Measurements from ENCODE around the gene FILIP1.
"Not testable (repeated sequence)": the region's sequence is repeated elsewhere in the genome, so short reads cannot be mapped to it uniquely, and the experiment has no call there.

FILIP1 gene

GRCh38 chr6:75449630-75450206, 43.9 kb downstream of the FILIP1 start:
- DNase-seq = no peak

DNA sequence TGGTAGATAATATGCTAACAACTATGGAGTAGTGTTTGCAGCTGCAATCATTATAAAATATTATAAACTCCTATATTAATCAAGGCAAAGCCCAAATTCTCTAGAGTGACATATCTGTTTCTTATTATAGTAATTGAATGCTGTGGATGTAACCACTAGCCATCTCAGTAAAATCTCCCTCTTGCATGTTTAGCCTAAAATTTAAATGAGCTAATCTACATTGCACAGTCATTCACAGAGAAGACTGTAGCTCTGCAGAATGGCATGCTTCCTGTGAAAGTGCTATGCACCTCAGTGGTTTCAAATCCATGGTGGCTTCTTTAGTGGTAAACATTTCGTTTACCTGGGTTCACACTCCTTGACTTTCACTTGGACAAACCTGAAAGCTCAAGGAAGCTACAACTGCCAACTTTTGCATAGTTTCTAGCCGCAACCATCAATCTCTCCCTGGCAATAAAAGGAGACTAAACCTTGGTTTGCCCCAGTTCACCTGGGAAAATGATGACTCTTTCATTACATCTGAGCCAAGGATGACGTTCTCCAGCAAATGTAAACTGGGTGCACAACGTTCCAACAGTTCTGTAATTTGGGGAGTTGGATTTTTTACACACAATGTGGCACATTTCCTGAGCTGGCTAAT, 47.2 kb downstream of the FILIP1 start:
- no peak for DNase-seq

DNA sequence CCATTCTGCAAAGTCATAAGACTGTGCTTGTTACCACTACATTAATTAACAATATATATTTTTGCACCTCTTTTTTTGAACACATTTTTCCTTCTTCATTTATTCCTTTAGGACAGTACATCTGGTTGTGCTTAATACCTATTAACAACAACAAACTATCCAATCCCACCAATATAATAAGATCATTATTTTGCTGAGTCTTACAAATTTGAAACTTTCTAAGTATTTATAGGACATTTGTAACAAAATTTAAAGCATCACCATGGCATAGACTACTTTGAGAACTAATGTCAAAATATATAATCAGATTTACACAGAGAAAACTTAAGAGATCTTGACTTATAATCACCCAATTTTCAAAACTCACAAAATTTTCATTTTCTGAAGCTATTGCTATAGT, 47.9 kb downstream of the FILIP1 start:
- DNase-seq = no peak

- DNase-seq = no peak
Measured at GRCh38 chr6:75444899-75445298, 48.7 kb downstream of the FILIP1 start.

- not testable (repeated sequence) for DNase-seq
Measured at GRCh38 chr6:75441883-75442282, 51.7 kb downstream of the FILIP1 start.

GRCh38 chr6:75441479-75441878, 52.1 kb downstream of the FILIP1 start:
- DNase-seq = not testable (repeated sequence)

DNA sequence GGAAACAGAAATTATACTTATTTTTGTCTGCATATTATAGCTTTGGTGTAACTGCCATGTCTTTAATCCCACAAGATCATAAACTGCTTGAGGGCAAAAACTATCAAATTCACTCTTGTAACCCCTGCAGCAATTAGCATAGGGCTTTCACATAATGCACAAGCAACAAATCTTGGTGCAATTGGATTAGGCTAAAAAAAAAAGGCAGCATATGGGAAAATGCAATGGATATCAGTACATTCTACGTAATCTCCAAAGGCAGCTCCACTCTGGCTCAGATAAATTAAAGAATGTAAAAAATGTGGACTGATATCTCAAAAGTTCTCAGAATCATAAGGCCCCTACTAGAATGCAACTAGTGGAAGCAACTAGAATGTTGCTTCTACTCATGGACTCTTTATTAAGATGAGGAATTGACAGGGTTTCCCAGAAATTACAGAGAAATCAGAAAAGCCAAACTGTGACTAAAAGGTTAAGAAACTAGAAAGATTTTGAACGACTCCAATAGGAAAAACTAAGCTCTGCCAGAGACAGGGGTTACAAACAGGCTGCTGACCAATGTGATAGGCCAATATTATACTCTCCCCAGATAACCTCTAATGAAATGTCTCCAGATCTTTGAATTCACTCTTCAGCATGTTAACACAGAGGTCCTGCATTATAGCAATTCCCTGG, 55.0 kb downstream of the FILIP1 start:
- no peak for DNase-seq

DNA sequence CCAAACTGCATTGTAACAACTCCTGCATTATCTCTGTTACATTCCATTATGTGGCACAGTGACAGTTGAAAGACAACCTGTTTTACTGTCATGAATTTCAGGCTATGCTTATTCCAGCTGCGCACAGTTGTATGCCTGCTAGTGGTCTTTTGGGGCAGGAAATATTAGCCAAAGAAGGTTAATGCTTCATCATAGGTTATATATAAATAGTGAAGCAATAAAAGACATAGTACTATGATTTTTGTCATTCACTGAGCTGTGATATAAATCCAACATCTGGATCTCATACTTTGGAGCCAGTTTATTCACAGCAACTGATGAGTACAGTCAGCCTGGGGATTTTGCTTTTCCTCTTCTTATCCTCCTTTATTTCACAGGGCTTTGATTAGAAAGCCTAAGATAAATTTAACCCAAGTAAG, 55.6 kb downstream of the FILIP1 start:
- DNase-seq = no peak

DNA sequence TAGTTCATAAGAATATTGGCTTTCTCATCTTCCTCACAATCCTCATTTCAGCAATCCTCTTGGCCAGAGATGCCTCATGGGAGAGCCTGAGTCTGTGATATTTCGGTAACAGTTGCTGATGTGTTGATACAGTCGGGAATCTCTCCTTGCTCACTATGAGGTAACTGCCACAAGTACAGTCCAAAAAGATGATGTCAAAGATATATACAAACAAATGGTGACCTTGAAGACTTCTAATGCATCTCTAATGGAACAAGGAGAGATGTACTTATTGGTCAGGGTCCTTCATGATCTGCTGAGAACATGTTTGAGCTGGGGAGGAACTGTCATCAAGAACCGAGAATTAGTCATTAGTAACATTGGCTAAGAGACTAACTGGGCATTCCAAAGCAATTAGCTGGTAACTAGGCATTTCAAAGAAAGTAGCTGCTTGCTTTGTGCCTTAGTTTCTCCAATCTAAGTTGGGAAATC, 56.1 kb downstream of the FILIP1 start:
- DNase-seq = no peak

DNA sequence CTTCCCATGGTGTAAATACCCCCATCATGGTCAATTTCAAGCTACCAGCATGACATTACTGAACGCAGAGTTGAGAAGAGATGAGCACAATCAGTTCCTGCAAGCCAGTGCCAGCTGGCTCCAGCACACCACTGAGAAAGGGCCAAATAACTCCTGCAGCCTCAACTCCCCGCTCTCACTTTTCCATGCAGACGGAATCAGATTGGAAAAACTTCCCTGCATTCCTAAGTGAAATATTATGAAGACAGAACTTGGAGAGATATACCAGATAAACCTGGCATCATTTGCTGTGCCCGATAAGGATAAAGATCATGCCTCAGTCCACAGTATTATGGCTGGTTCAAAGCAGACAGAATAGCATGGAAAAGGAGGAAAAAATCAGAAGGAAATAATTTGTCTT, 56.7 kb downstream of the FILIP1 start:
- no peak for DNase-seq

DNA sequence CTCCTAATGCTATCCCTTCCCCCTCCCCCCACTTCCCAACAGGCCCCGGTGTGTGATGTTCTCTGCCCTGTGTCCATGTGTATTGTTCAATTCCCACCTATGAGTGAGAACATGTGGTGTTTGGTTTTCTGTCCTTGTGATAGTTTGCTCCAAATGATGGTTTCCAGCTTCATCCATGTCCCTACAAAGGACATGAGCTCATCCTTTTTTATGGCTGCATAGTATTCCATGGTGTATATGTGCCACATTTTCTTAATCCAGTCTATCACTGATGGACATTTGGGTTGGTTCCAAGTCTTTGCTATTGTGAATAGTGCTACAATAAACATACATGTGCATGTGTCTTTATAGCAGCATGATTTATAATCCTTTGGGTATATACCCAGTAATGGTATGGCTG, 60.8 kb downstream of the FILIP1 start:
- not testable (repeated sequence) for DNase-seq

GRCh38 chr6:75431379-75431778, 62.2 kb downstream of the FILIP1 start:
- no peak for DNase-seq

GRCh38 chr6:75430631-75431325, 62.8 kb downstream of the FILIP1 start:
- no peak for DNase-seq

DNA sequence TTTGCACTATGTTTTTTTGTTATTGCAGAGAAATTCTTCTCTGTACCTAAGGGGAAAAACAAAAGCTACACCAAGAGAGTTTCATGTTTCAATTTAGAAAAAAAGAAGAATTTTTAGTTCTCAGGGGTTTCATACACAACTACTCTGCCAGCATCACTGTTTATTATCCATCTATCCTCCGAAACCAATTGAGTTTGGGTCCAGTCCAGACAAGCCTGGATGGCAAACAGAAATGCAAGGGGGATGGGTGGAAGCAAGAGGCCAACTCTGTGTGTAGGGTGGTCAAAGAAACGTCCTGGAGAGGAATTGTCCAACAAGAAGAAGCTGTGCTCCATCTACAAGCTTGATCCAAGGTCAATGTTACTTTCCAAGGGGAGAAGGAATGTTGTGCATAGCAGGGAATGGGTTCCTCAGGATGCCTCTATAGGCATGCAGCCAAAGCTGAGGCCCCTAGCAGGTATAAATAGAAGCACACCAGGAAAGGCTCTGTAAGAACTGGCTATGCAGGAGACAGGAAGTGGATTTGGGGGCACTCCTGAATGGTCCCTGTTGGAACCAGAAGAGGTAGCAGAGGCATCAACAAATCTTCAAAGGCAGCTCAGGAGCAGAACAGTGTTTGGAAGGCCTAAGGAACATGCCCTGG, 64.4 kb downstream of the FILIP1 start:
- no peak for DNase-seq

GRCh38 chr6:75428204-75428603, 65.4 kb downstream of the FILIP1 start:
- DNase-seq = no peak

DNA sequence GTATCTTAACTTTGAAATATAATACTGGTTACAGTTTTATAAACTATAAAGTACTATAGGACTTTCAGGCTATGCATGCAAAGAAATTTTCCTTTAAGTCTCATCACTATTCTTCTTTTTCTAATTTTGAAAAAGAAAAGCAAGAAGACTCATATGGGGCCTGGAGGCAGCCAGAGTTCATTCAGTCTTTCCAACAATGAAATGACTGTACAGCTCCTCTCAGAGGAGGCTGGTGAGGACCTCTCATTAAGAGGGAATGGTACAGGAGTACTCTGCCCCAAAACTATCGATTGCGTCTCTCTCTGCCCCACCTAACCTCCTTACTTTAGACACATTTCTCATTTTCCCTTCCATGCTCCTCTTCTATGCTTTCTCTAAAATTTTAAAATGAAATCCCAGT, 66.3 kb downstream of the FILIP1 start:
- no peak for DNase-seq

GRCh38 chr6:75424618-75425548, 68.7 kb downstream of the FILIP1 start:
- no peak for DNase-seq

DNA sequence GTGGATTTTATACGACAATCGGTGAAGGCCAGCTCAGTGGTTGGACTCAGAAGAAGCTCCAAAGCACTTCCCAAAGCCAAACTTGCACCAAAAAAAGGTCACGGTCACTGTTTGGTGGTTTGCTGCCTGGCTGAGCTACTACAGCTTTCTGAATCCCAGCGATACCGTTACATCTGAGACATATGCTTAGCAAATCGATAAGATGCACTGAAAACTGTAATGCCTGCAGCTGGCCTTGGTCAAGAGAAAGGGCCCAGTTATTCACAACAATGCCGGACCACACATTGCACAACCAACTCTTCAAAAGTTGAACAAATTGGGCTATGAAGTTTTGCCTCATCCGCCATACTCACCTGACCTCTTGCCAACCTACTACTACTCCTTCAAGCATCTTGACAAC, 70.2 kb downstream of the FILIP1 start:
- no peak for DNase-seq

DNA sequence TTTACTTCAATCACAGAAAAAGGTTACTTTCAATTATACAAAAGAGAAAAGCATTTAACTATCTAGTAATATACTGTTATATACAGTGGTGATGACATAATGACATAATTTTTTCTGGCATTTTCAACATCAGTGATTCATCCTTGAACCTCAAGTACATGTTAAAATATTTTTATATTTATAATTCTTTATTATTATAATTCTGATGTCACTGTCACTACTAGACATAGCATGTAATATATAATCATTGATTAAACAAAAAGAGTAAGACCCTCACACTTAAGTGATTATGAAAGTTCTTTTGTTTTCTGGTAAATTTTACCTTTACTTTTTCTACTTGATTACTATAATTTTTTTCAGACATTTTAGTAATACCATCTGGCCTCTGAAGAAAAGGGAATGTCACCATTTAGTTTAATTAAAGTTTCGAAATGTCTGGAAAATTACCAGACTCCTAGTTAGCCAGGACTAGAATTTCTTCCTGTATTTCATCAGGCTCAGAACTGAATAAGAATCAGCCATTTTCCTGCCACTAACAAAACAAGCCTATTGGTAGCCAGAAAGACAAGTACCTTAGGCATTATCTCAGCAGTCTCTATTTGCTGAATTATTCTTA, 71.5 kb downstream of the FILIP1 start:
- no peak for DNase-seq

GRCh38 chr6:75421316-75422023, 72.1 kb downstream of the FILIP1 start:
- no peak for DNase-seq

DNA sequence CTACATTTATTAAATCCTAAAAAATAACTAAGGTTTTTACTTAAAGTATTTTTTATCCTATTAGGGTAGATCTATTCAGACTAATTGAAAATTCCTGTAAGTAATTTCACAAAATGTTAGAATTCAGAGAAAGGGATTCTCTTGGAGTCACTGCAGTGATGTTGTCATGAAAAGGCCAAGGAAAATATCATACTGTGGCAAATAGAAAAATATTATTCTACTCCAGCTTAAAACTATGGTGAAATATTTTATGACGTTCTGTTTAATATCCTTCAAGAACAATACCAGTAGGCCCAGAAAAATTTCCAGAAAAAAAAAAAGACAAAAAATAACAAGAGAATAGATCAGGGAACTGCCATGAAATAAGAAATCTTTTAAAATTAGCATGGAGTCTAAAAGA, 73.6 kb downstream of the FILIP1 start:
- DNase-seq = no peak

All from NCI-H2171 treated with DMSO at 0.1 percent for 48 hours (cell line).